Measurements from ENCODE around the gene GPR150.

GPR150 gene

GRCh38 chr5:95620030-95620869, at the start of gene GPR150:
Gene GPR150, plus strand, starts transcription at chr5:95620087. Its CDS starts 189 bp downstream, at chr5:95620276.
- peaks cover 52% of the 10 kb centered on the region for H3K4me1 Mint-ChIP-seq
- peak within 1 kb of the TSS; percentile 88 for H3K4me3 Mint-ChIP-seq
- H3K36me3 Mint-ChIP-seq = peaks cover 23% of the 10 kb centered on the region
- CTCF ChIA-PET = no interaction called here
- DNase-seq = peak; percentile 77
- H3K27ac Mint-ChIP-seq = peak within 1 kb of the TSS; percentile 89
- H3K27me3 Mint-ChIP-seq = peaks cover 14% of the 10 kb centered on the region
- H3K9me3 Mint-ChIP-seq = peaks cover 2% of the 10 kb centered on the region

GRCh38 chr5:95572016-95572415, 47.9 kb upstream of the GPR150 start:
- no peak for DNase-seq
- no peak overlapping the region for H3K27ac Mint-ChIP-seq
- peaks cover 15% of the 10 kb centered on the region for H3K36me3 Mint-ChIP-seq
- no peaks in the 10 kb centered on the region for H3K9me3 Mint-ChIP-seq
- CTCF ChIA-PET = no interaction called here
- H3K4me1 Mint-ChIP-seq = no peaks in the 10 kb centered on the region
- H3K27me3 Mint-ChIP-seq = no peaks in the 10 kb centered on the region
- no peak overlapping the region for H3K4me3 Mint-ChIP-seq

GRCh38 chr5:95581576-95581975, 38.3 kb upstream of the GPR150 start:
- no peaks in the 10 kb centered on the region for H3K4me1 Mint-ChIP-seq
- H3K4me3 Mint-ChIP-seq = no peak overlapping the region
- CTCF ChIA-PET = no interaction called here
- DNase-seq = no peak
- H3K27ac Mint-ChIP-seq = no peak overlapping the region
- no peaks in the 10 kb centered on the region for H3K27me3 Mint-ChIP-seq
- peaks cover 6% of the 10 kb centered on the region for H3K36me3 Mint-ChIP-seq
- no peaks in the 10 kb centered on the region for H3K9me3 Mint-ChIP-seq

GRCh38 chr5:95583992-95584391, 35.9 kb upstream of the GPR150 start:
- Mint-ChIP-seq H3K27ac (no peak overlapping the region), H3K4me1 (no peaks in the 10 kb centered on the region), H3K36me3 (peaks cover 4% of the 10 kb centered on the region), H3K4me3 (no peak overlapping the region), H3K27me3 (no peaks in the 10 kb centered on the region), H3K9me3 (no peaks in the 10 kb centered on the region)
- CTCF ChIA-PET = no interaction called here
- DNase-seq = no peak

GRCh38 chr5:95590880-95591279, 29.0 kb upstream of the GPR150 start:
- Mint-ChIP-seq H3K4me1 (peaks cover 26% of the 10 kb centered on the region), H3K27me3 (no peaks in the 10 kb centered on the region), H3K9me3 (no peaks in the 10 kb centered on the region), H3K4me3 (no peak overlapping the region), H3K36me3 (peaks cover 5% of the 10 kb centered on the region), H3K27ac (no peak overlapping the region)
- CTCF ChIA-PET = no interaction called here
- no peak for DNase-seq

GRCh38 chr5:95591490-95591901, 28.4 kb upstream of the GPR150 start:
- Mint-ChIP-seq H3K4me1 (peaks cover 26% of the 10 kb centered on the region), H3K4me3 (no peak overlapping the region), H3K27ac (no peak overlapping the region), H3K36me3 (peaks cover 4% of the 10 kb centered on the region), H3K27me3 (no peaks in the 10 kb centered on the region), H3K9me3 (no peaks in the 10 kb centered on the region)
- no peak for DNase-seq
- CTCF ChIA-PET = no interaction called here

- Mint-ChIP-seq H3K27me3 (no peaks in the 10 kb centered on the region), H3K27ac (no peak overlapping the region), H3K36me3 (peaks cover 4% of the 10 kb centered on the region), H3K4me1 (peaks cover 21% of the 10 kb centered on the region), H3K9me3 (no peaks in the 10 kb centered on the region), H3K4me3 (no peak overlapping the region)
- no peak for DNase-seq
- CTCF ChIA-PET = interaction anchor here (1.2 kb wide), 1 partner anchor 27 kb away, joined by 3 read pairs; no protein-coding TSS in a partner anchor
Observed at GRCh38 chr5:95595289-95595931, 24.5 kb upstream of the GPR150 start.

- Mint-ChIP-seq H3K4me1 (no peaks in the 10 kb centered on the region), H3K36me3 (peaks cover 6% of the 10 kb centered on the region), H3K27me3 (no peaks in the 10 kb centered on the region), H3K27ac (no peak overlapping the region), H3K4me3 (no peak overlapping the region), H3K9me3 (no peaks in the 10 kb centered on the region)
- DNase-seq = no peak
- CTCF ChIA-PET = no interaction called here
Observed at GRCh38 chr5:95599252-95599651, 20.6 kb upstream of the GPR150 start.

GRCh38 chr5:95600557-95600956, 19.3 kb upstream of the GPR150 start:
- H3K9me3 Mint-ChIP-seq = no peaks in the 10 kb centered on the region

GRCh38 chr5:95605786-95606185, 14.1 kb upstream of the GPR150 start:
- Mint-ChIP-seq H3K9me3 (no peaks in the 10 kb centered on the region), H3K27me3 (no peaks in the 10 kb centered on the region), H3K4me1 (no peaks in the 10 kb centered on the region), H3K27ac (no peak overlapping the region), H3K4me3 (no peak overlapping the region), H3K36me3 (peaks cover 18% of the 10 kb centered on the region)
- CTCF ChIA-PET = no interaction called here
- DNase-seq = no peak

More at GRCh38 chr5:95600557-95600956, 19.3 kb upstream of the GPR150 start:
- Mint-ChIP-seq H3K4me3 (no peak overlapping the region), H3K36me3 (peaks cover 8% of the 10 kb centered on the region), H3K27ac (no peak overlapping the region), H3K4me1 (no peaks in the 10 kb centered on the region), H3K27me3 (no peaks in the 10 kb centered on the region)
- no peak for DNase-seq
- CTCF ChIA-PET = no interaction called here

GRCh38 chr5:95606419-95606818, 13.5 kb upstream of the GPR150 start:
- H3K27ac Mint-ChIP-seq = no peak overlapping the region
- peaks cover 16% of the 10 kb centered on the region for H3K36me3 Mint-ChIP-seq
- DNase-seq = no peak
- no peak overlapping the region for H3K4me3 Mint-ChIP-seq
- CTCF ChIA-PET = no interaction called here
- H3K9me3 Mint-ChIP-seq = no peaks in the 10 kb centered on the region
- no peaks in the 10 kb centered on the region for H3K27me3 Mint-ChIP-seq
- no peaks in the 10 kb centered on the region for H3K4me1 Mint-ChIP-seq

GRCh38 chr5:95609711-95610110, 10.2 kb upstream of the GPR150 start:
- Mint-ChIP-seq H3K36me3 (peaks cover 27% of the 10 kb centered on the region), H3K27me3 (no peaks in the 10 kb centered on the region), H3K27ac (no peak overlapping the region), H3K4me3 (no peak overlapping the region), H3K4me1 (peaks cover 2% of the 10 kb centered on the region), H3K9me3 (peaks cover 12% of the 10 kb centered on the region)
- CTCF ChIA-PET = interaction anchor here (0.9 kb wide), 1 partner anchor 15 kb away, joined by 4 read pairs; no protein-coding TSS in a partner anchor
- no peak for DNase-seq

- DNase-seq = no peak
- peaks cover 34% of the 10 kb centered on the region for H3K36me3 Mint-ChIP-seq
- no peak overlapping the region for H3K4me3 Mint-ChIP-seq
- H3K9me3 Mint-ChIP-seq = peaks cover 13% of the 10 kb centered on the region
- H3K27ac Mint-ChIP-seq = no peak overlapping the region
- H3K27me3 Mint-ChIP-seq = no peaks in the 10 kb centered on the region
- CTCF ChIA-PET = interaction anchor here (0.9 kb wide), 1 partner anchor 16 kb away, joined by 4 read pairs; no protein-coding TSS in a partner anchor
- peaks cover 5% of the 10 kb centered on the region for H3K4me1 Mint-ChIP-seq
Observed at GRCh38 chr5:95610546-95610945, 9.3 kb upstream of the GPR150 start.

- peaks cover 34% of the 10 kb centered on the region for H3K36me3 Mint-ChIP-seq
- no peak overlapping the region for H3K4me3 Mint-ChIP-seq
- H3K4me1 Mint-ChIP-seq = peaks cover 5% of the 10 kb centered on the region
- CTCF ChIA-PET = no interaction called here
- no peak overlapping the region for H3K27ac Mint-ChIP-seq
- no peaks in the 10 kb centered on the region for H3K27me3 Mint-ChIP-seq
- peaks cover 13% of the 10 kb centered on the region for H3K9me3 Mint-ChIP-seq
- no peak for DNase-seq
Observed at GRCh38 chr5:95611396-95611795, 8.5 kb upstream of the GPR150 start.

- CTCF ChIA-PET = no interaction called here
- Mint-ChIP-seq H3K4me3 (no peak overlapping the region), H3K27ac (no peak overlapping the region)
Observed at GRCh38 chr5:95613514-95613913, 6.4 kb upstream of the GPR150 start.

More at GRCh38 chr5:95613514-95613913, 6.4 kb upstream of the GPR150 start:
- H3K27me3 Mint-ChIP-seq = no peaks in the 10 kb centered on the region
- H3K9me3 Mint-ChIP-seq = peaks cover 13% of the 10 kb centered on the region
- H3K36me3 Mint-ChIP-seq = peaks cover 29% of the 10 kb centered on the region
- peaks cover 8% of the 10 kb centered on the region for H3K4me1 Mint-ChIP-seq
- no peak for DNase-seq
